H9 (cell line): ENCODE data around the gene HAPLN2. TPM values are rescaled to one million over a fixed set of nuclear protein-coding genes. Genes with fewer than 3 reads are reported as not detected.
"Not testable (repeated sequence)": the region's sequence is repeated elsewhere in the genome, so short reads cannot be mapped to it uniquely, and the experiment has no call there.

ENCODE experiments used
- DNase-seq: peaks from one replicate; pipeline ENCODE4 v3.0.0-alpha.2; 2017
- H2AFZ ChIP-seq: one replicate; pipeline ENCODE4 v1.6.1; 2013; ENCODE audit warnings: mild to moderate bottlenecking, low read length, control low read depth, moderate library complexity
- H2AK5ac ChIP-seq: 2 replicates; pipeline ENCODE4 v1.6.1; 2013; ENCODE audit warnings: low read length, control low read depth, mixed read lengths; ENCODE audit not compliant: insufficient read length
- H2BK120ac ChIP-seq: one replicate; pipeline ENCODE4 v1.6.1; 2013; ENCODE audit warnings: low read depth, mild to moderate bottlenecking, low read length, control low read depth, inconsistent platforms; ENCODE audit not compliant: poor library complexity, severe bottlenecking
- H2BK12ac ChIP-seq: 2 replicates; pipeline ENCODE4 v1.6.1; 2013; ENCODE audit warnings: low read length, control low read depth, mixed read lengths, low read depth; ENCODE audit not compliant: insufficient read length
- H2BK15ac ChIP-seq: 2 replicates; pipeline ENCODE4 v1.6.1; 2013; ENCODE audit warnings: low read depth, low read length, control low read depth
- H2BK20ac ChIP-seq: one replicate; pipeline ENCODE4 v1.6.1; 2013; ENCODE audit warnings: low read depth, mild to moderate bottlenecking, low read length, control low read depth, inconsistent platforms; ENCODE audit not compliant: poor library complexity, severe bottlenecking
- H2BK5ac ChIP-seq: 2 replicates; pipeline ENCODE4 v1.6.1; 2013; ENCODE audit warnings: low read length, control low read depth, mixed read lengths; ENCODE audit not compliant: insufficient read length
- H3K14ac ChIP-seq: 2 replicates; pipeline ENCODE4 v1.6.1; 2013; ENCODE audit warnings: low read length, control low read depth; ENCODE audit not compliant: insufficient read depth
- H3K18ac ChIP-seq: 2 replicates; pipeline ENCODE4 v1.6.1; 2013; ENCODE audit warnings: low read depth, mild to moderate bottlenecking, mixed read lengths, low read length, control low read depth; ENCODE audit not compliant: insufficient read length
- H3K23ac ChIP-seq: 2 replicates; pipeline ENCODE4 v1.6.1; 2013; ENCODE audit warnings: low read length, control low read depth, mixed read lengths, low read depth; ENCODE audit not compliant: insufficient read length
- H3K23me2 ChIP-seq: 2 replicates; pipeline ENCODE4 v1.6.1; 2013; ENCODE audit warnings: low read depth, mild to moderate bottlenecking, mixed read lengths, low read length, control low read depth; ENCODE audit not compliant: insufficient read length, poor library complexity, severe bottlenecking
- H3K27ac ChIP-seq: 2 replicates; pipeline ENCODE4 v1.5.1; 2013; ENCODE audit warnings: low read length, control low read depth, mixed read lengths, low read depth; ENCODE audit not compliant: insufficient read length
- H3K27me3 ChIP-seq: 2 replicates; pipeline ENCODE4 v1.6.1; 2013; ENCODE audit warnings: low read length, control low read depth, inconsistent platforms; ENCODE audit not compliant: insufficient read depth
- H3K4ac ChIP-seq: 2 replicates; pipeline ENCODE4 v1.6.1; 2013; ENCODE audit warnings: low read depth, mild to moderate bottlenecking, control low read depth, inconsistent platforms, low read length, moderate library complexity
- H3K4me1 ChIP-seq: 2 replicates; pipeline ENCODE4 v1.6.1; 2013; ENCODE audit warnings: low read length, control low read depth, inconsistent platforms; ENCODE audit not compliant: insufficient read depth
- H3K4me2 ChIP-seq: 2 replicates; pipeline ENCODE4 v1.6.1; 2013; ENCODE audit warnings: low read length, control low read depth, mixed read lengths; ENCODE audit not compliant: insufficient read length, insufficient read depth
- H3K56ac ChIP-seq: 2 replicates; pipeline ENCODE4 v1.6.1; 2013; ENCODE audit warnings: low read depth, mild to moderate bottlenecking, mixed read lengths, low read length, control low read depth; ENCODE audit not compliant: insufficient read length
- H3K79me1 ChIP-seq: 2 replicates; pipeline ENCODE4 v1.6.1; 2013; ENCODE audit warnings: low read depth, mild to moderate bottlenecking, moderate library complexity, low read length, control low read depth, inconsistent platforms; ENCODE audit not compliant: insufficient read depth, poor library complexity, severe bottlenecking
- H3K79me2 ChIP-seq: 2 replicates; pipeline ENCODE4 v1.6.1; 2013; ENCODE audit warnings: low read length, control low read depth, inconsistent platforms; ENCODE audit not compliant: insufficient read depth
- H3K9ac ChIP-seq: 2 replicates; pipeline ENCODE4 v1.6.1; 2013; ENCODE audit warnings: low read length, control low read depth, mixed read lengths; ENCODE audit not compliant: insufficient read length; ENCODE audit errors: extremely low read depth
- H3K9me3 ChIP-seq: one replicate; pipeline ENCODE4 v1.6.1; 2013; ENCODE audit warnings: low read depth, low read length, inconsistent platforms; ENCODE audit not compliant: control insufficient read depth
- H3T11ph ChIP-seq: one replicate; pipeline ENCODE4 v1.6.1; 2013; ENCODE audit warnings: mild to moderate bottlenecking, low read length, control low read depth, inconsistent platforms
- H4K20me1 ChIP-seq: one replicate; pipeline ENCODE4 v1.6.1; 2013; ENCODE audit not compliant: control insufficient read depth, insufficient read length, insufficient read depth
- H4K5ac ChIP-seq: 2 replicates; pipeline ENCODE4 v1.6.1; 2013; ENCODE audit warnings: low read depth, mild to moderate bottlenecking, mixed read lengths, low read length, control low read depth; ENCODE audit not compliant: insufficient read length
- H4K8ac ChIP-seq: replicated peaks from 2 replicates; pipeline ENCODE4 v1.6.1; 2013; ENCODE audit warnings: low read length, control low read depth, mixed read lengths, low read depth; ENCODE audit not compliant: insufficient read length
- H4K91ac ChIP-seq: 2 replicates; pipeline ENCODE4 v1.6.1; 2013; ENCODE audit warnings: low read depth, mild to moderate bottlenecking, moderate library complexity, mixed read lengths, low read length, control low read depth; ENCODE audit not compliant: insufficient read length
- H3K27ac Mint-ChIP-seq, 3 experiments: 2 replicates in 2 of 3; 3 replicates in 1 of 3; pipeline ENCODE4 v1.8.0; 2020 to 2021; ENCODE audit warnings: mixed read lengths in 3 of 3, mild to moderate bottlenecking in 1 of 3, moderate library complexity in 1 of 3
- H3K27me3 Mint-ChIP-seq: 2 replicates; pipeline ENCODE4 v1.8.0; 2021; ENCODE audit warnings: low read depth, mild to moderate bottlenecking, moderate library complexity, mixed read lengths
- H3K36me3 Mint-ChIP-seq, 3 experiments: 2 replicates in 2 of 3; 3 replicates in 1 of 3; pipeline ENCODE4 v1.8.0; 2020 to 2021; ENCODE audit warnings: low read depth in 3 of 3, mixed read lengths in 3 of 3; ENCODE audit not compliant: insufficient read depth in 1 of 3
- H3K4me1 Mint-ChIP-seq, 2 experiments: 2 replicates each; pipeline ENCODE4 v1.8.0; 2020; ENCODE audit warnings: mixed read lengths in 2 of 2
- H3K4me3 Mint-ChIP-seq, 2 experiments: 2 replicates in 1 of 2; 3 replicates in 1 of 2; pipeline ENCODE4 v1.8.0; 2020 to 2021; ENCODE audit warnings: mild to moderate bottlenecking in 2 of 2, mixed read lengths in 2 of 2, moderate library complexity in 1 of 2
- H3K9me3 Mint-ChIP-seq, 2 experiments: 2 replicates in 1 of 2; 3 replicates in 1 of 2; pipeline ENCODE4 v1.8.0; 2020; ENCODE audit warnings: mild to moderate bottlenecking in 2 of 2, mixed read lengths in 2 of 2, moderate library complexity in 1 of 2
- CTCF ChIP-seq: fragments of 200-600 bp; sonication (generic); conservative IDR thresholded peaks from 3 replicates; pipeline ENCODE4 v1.8.0; 2021; ENCODE audit warnings: antibody characterized with exemption, mild to moderate bottlenecking
- WGBS: extraction: QIAGEN DNeasy Blood & Tissue Kit; methylation state at CpG from one replicate; pipeline ENCODE4 v1.1.7; 2013; ENCODE audit warnings: missing lambda C conversion rate, low lambda C conversion rate, mixed read lengths; ENCODE audit not compliant: insufficient read length; ENCODE audit errors: extremely low coverage; 5-methylcytosine and 5-hydroxymethylcytosine counted together
- total RNA-seq: library from RNA; stranded (reverse); gene quantifications from 2 replicates; pipeline ENCODE4 v1.2.1, GENCODE V29; 2021

The HAPLN2 gene
- total RNA-seq, 1 experiment from 2014 or later: 0.46 TPM

DNA sequence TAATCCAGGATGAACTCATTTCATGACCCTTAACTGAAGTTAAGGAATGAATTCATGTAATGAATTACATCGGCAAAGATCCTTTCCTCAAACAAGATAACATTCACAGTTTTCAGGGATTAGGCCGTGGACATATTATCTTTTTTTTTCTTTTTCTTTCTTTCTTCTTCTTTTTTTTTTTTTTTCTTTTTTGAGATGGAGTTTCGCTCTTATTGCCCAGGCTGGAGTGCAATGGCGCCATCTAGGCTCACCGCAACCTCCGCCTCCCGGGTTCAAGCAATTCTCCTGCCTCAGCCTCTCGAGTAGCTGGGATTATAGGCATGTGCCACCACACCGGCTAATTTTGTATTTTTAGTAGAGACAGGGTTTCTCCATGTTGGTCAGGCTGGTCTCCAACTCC is 11.9 kb downstream of the HAPLN2 start:
- not testable (repeated sequence) for H3K79me2 ChIP-seq, H4K8ac ChIP-seq, H4K91ac ChIP-seq, H3K9me3 Mint-ChIP-seq, H3K18ac ChIP-seq, H2AFZ ChIP-seq, H3K36me3 Mint-ChIP-seq, H2BK12ac ChIP-seq, H3K27me3 ChIP-seq, H3K27ac ChIP-seq, H3K4ac ChIP-seq, H3K4me2 ChIP-seq, H3K9me3 ChIP-seq, H3K23ac ChIP-seq, H2BK20ac ChIP-seq, H2AK5ac ChIP-seq, H3K79me1 ChIP-seq, H4K20me1 ChIP-seq, H3K14ac ChIP-seq, H3K23me2 ChIP-seq, H2BK120ac ChIP-seq, H3K4me1 ChIP-seq, H2BK5ac ChIP-seq, H4K5ac ChIP-seq, H3K27ac Mint-ChIP-seq, H2BK15ac ChIP-seq, H3K9ac ChIP-seq, DNase-seq, H3K4me3 Mint-ChIP-seq, H3K56ac ChIP-seq, H3K4me1 Mint-ChIP-seq, H3T11ph ChIP-seq
- TF ChIP-seq CTCF: peak; percentile 54
- peaks cover 90% of the 10 kb centered on the region for H3K27me3 Mint-ChIP-seq
- no CpG with 5 or more reads among the region's 9 CpGs for WGBS
